ENCODE results near the gene KRTAP10-2. TPM values are rescaled to one million over a fixed set of nuclear protein-coding genes. Genes with fewer than 3 reads are reported as not detected.

KRTAP10-2 gene
- total and polyA plus RNA-seq, 2 of the 4 experiments (the other 2 are of a cell fraction), result not detected

DNA sequence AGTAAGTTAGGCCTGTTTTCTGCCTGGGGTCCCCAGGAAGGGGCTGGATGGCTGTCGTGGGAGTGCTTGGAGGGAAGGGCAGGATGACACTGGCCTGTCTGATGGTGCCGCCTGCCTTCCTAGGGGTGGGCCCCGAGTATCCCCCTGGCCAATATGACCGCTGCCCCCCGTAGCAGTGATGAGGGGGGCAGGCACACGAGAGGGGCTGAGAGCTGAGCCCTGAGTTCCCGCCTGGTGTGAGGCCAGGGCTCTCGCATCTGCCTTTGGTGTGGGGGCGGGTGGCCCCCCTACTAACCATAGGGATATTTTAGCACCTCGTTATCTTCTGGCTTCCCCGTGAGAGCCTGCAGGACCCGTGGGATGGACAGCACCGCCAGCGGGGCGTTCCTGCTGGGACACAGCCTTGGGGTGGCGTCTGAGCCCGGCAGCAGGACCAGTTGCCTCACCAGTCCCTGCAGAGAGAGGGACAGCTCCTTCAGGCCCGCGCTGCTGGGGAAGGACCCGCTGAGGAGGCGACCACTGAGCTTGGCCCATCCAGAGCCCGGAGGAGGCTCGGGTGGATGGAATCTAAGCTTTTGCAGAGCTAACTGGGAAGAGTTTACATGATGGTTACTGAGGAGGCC is 21.7 kb downstream of the KRTAP10-2 start:
- H3K36me3 ChIP-seq (ENCODE audit: control insufficient read depth, insufficient read depth, low read length), result no peaks in the 10 kb centered on the region
- H3K4ac ChIP-seq (ENCODE audit: low read depth, low read length), result no peak overlapping the region
- POLR2A ChIA-PET (ENCODE audit: unreplicated experiment), result no interaction called here
- no peak overlapping the region for H2AFZ ChIP-seq (replicated peaks; ENCODE audit: low read length, poor library complexity)
- H3K9me1 ChIP-seq (ENCODE audit: insufficient read depth, low read length), result no peaks in the 10 kb centered on the region
- H2AK5ac ChIP-seq (ENCODE audit: low read depth, low read length), result no peak overlapping the region
- no peak overlapping the region for H3K4me2 ChIP-seq (ENCODE audit: low read depth, low read length)
- intact Hi-C loops (cut with micrococcal nuclease) (no loop called here), in situ Hi-C loops (cut with MboI; ENCODE audit: low sequenced_read_pairs) (no loop called here), dilution Hi-C loops (cut with HindIII; ENCODE audit: low sequenced_read_pairs, unreplicated experiment) (no loop called here)
- H3K4me3 ChIP-seq (ENCODE audit: insufficient read depth, low read depth, low read length), result no peak overlapping the region
- H3K56ac ChIP-seq (ENCODE audit: extremely low read depth, insufficient read depth, low read length), result no peak overlapping the region
- no peak overlapping the region for H2BK20ac ChIP-seq (ENCODE audit: low read depth, low read length)
- CTCF ChIA-PET, result no interaction called here
- peaks cover 20% of the 10 kb centered on the region; the same call in 1 of the 2 replicates for H3K9me3 ChIP-seq (ENCODE audit: control insufficient read depth, insufficient read depth, low read length)
- no peak for TF ChIP-seq CEBPB (IDR thresholded peaks at IDR 0.05; ENCODE audit: low read depth, low read length)
- no peak for TF ChIP-seq POLR2A (IDR thresholded peaks at IDR 0.05; ENCODE audit: low read depth, low read length)
- no peak for TF ChIP-seq NFE2L2 (IDR thresholded peaks at IDR 0.05; ENCODE audit: low read depth, low read length)
- TF ChIP-seq, protein P1, sequence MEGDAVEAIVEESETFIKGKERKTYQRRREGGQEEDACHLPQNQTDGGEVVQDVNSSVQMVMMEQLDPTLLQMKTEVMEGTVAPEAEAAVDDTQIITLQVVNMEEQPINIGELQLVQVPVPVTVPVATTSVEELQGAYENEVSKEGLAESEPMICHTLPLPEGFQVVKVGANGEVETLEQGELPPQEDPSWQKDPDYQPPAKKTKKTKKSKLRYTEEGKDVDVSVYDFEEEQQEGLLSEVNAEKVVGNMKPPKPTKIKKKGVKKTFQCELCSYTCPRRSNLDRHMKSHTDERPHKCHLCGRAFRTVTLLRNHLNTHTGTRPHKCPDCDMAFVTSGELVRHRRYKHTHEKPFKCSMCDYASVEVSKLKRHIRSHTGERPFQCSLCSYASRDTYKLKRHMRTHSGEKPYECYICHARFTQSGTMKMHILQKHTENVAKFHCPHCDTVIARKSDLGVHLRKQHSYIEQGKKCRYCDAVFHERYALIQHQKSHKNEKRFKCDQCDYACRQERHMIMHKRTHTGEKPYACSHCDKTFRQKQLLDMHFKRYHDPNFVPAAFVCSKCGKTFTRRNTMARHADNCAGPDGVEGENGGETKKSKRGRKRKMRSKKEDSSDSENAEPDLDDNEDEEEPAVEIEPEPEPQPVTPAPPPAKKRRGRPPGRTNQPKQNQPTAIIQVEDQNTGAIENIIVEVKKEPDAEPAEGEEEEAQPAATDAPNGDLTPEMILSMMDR (conservative IDR thresholded peaks at IDR 0.05; ENCODE audit: low read depth, low read length), result no peak
- no peak overlapping the region for H3K14ac ChIP-seq (replicated peaks; ENCODE audit: low read depth, low read length)
- no peaks in the 10 kb centered on the region for H3K79me1 ChIP-seq (ENCODE audit: low read depth in 1 of 2, low read length in 2 of 2)
- H3K27ac ChIP-seq (ENCODE audit: insufficient read depth, low read length), result no peak overlapping the region
- no peak overlapping the region for H2BK15ac ChIP-seq (ENCODE audit: low read depth, low read length)
- WGBS, 2 experiments (ENCODE audit: extremely low coverage in 2 of 2, insufficient read length in 1 of 2), result 51% methylated on average over 10 of the region's 23 CpGs; no CpG with 5 or more reads in 1 of the 2 experiments
- no peak overlapping the region for H4K8ac ChIP-seq (ENCODE audit: low read depth in 2 of 2, low read length in 2 of 2)
- DNase-seq (no peak), ATAC-seq (ENCODE audit: low read depth) (no peak)
- no peaks in the 10 kb centered on the region for H3K4me1 ChIP-seq (ENCODE audit: control insufficient read depth, insufficient read depth, low read length)
- no peak overlapping the region for H4K5ac ChIP-seq (ENCODE audit: low read depth, low read length)
- H3K9ac ChIP-seq (ENCODE audit: low read depth, low read length), result no peak overlapping the region
- H2BK120ac ChIP-seq (ENCODE audit: low read depth, low read length), result no peak overlapping the region
- H2BK5ac ChIP-seq (ENCODE audit: low read depth, low read length, poor library complexity, severe bottlenecking), result no peak overlapping the region
- H3K23ac ChIP-seq (ENCODE audit: low read depth, low read length), result no peak overlapping the region
- H3K27me3 ChIP-seq (ENCODE audit: control insufficient read depth, insufficient read depth, low read length), result no peaks in the 10 kb centered on the region
- no TSS peak for BruUV-seq (replicated peaks)
- H2AK9ac ChIP-seq (replicated peaks; ENCODE audit: low read depth, low read length, poor library complexity), result no peak overlapping the region
- H4K20me1 ChIP-seq (ENCODE audit: insufficient read depth, low read length), result no peaks in the 10 kb centered on the region
- H4K91ac ChIP-seq (ENCODE audit: insufficient read depth, low read depth, low read length), result no peak overlapping the region
- H3K18ac ChIP-seq (ENCODE audit: low read depth, low read length), result no peak overlapping the region

Data from IMR-90 (cell line).